K562 (cell line): ENCODE measurements around the gene REX1BD. TPM values are rescaled to one million over a fixed set of nuclear protein-coding genes. Genes with fewer than 3 reads are reported as not detected.
A peak's percentile ranks its signal among the peaks of the same experiment; 100 is the strongest.

ENCODE experiments used
- CTCFL ChIP-seq: IDR thresholded peaks from 2 replicates; pipeline ENCODE4 v1.6.1; 2011; ENCODE audit warnings: borderline replicate concordance, low read depth, mild to moderate bottlenecking, moderate library complexity, low read length; ENCODE audit not compliant: insufficient read depth, poor library complexity, severe bottlenecking
- FOXK2 ChIP-seq, 2 experiments: fragments of 450-650 bp; IDR thresholded peaks in 1 of 2; conservative IDR thresholded peaks in 1 of 2; 2 replicates each; pipeline ENCODE4 v1.6.1; 2016; ENCODE audit warnings: low read depth in 2 of 2, mild to moderate bottlenecking in 1 of 2
- LCOR ChIP-seq: sonication (generic); formaldehyde crosslinking; IDR thresholded peaks from 2 replicates; pipeline ENCODE4 v1.8.0; 2022; ENCODE audit warnings: mild to moderate bottlenecking, missing genetic modification reagents
- PATZ1 ChIP-seq: fragments of 250-450 bp; sonication (Bioruptor Pico); IDR thresholded peaks from 2 replicates; pipeline ENCODE4 v1.5.0; 2020; ENCODE audit warnings: mild to moderate bottlenecking, borderline replicate concordance
- PPARD ChIP-seq: fragments of 250-450 bp; sonication (Bioruptor Pico); IDR thresholded peaks from 2 replicates; pipeline ENCODE4 v1.8.0; 2022; ENCODE audit warnings: inconsistent platforms, mild to moderate bottlenecking, moderate library complexity
- RB1 ChIP-seq: fragments of 450-650 bp; IDR thresholded peaks from 2 replicates; pipeline ENCODE4 v1.6.1; 2017; ENCODE audit warnings: low read depth, mild to moderate bottlenecking
- SMAD4 ChIP-seq: fragments of 250-450 bp; sonication (Bioruptor Pico); conservative IDR thresholded peaks from 2 replicates; pipeline ENCODE4 v1.8.0; 2021; ENCODE audit warnings: inconsistent platforms, mild to moderate bottlenecking, moderate library complexity
- SRSF3 ChIP-seq: fragments of 200-400 bp; formaldehyde crosslinking; IDR thresholded peaks from 2 replicates; pipeline ENCODE4 v1.6.1; 2016; ENCODE audit warnings: mild to moderate bottlenecking, low read length, moderate library complexity; ENCODE audit not compliant: insufficient read depth
- TCF3 ChIP-seq: sonication (generic); formaldehyde crosslinking; IDR thresholded peaks from 2 replicates; pipeline ENCODE4 v1.4.0; 2020; ENCODE audit warnings: mild to moderate bottlenecking, missing genetic modification reagents
- ZBTB11 ChIP-seq, 3 experiments: fragments of 200-800 bp in 1 of 3; fragments of 250-450 bp in 1 of 3; fragments of 450-650 bp in 1 of 3; sonication (Bioruptor Pico) in 1 of 3; sonication (Bioruptor generic) in 1 of 3; formaldehyde crosslinking in 1 of 3; IDR thresholded peaks; 2 replicates each; pipeline versions ENCODE4 v1.6.1 to v1.8.0; 2016 to 2022; ENCODE audit warnings: mild to moderate bottlenecking in 2 of 3, missing genetic modification characterization in 2 of 3, missing compliant biosample characterization in 1 of 3, moderate library complexity in 1 of 3
- ZFP36 ChIP-seq: fragments of 150-350 bp; IDR thresholded peaks from 2 replicates; pipeline ENCODE4 v1.6.1; 2018; ENCODE audit warnings: low read length, low read depth; ENCODE audit not compliant: partially characterized antibody
- ZSCAN29 ChIP-seq: fragments of 450-650 bp; IDR thresholded peaks from 2 replicates; pipeline ENCODE4 v1.6.1; 2017
- polyA plus RNA-seq, 8 experiments: library from polyadenylated mRNA; depleted of rRNA in 4 of 8; stranded (reverse) in 5 of 8; unstranded in 3 of 8; fragments of >200 nt; fragmentation: Nextera tagmentation in 2 of 8; fragmentation: Illumina TruSeq in 1 of 8; extraction: Ambion mirVana in 2 of 8; extraction: Trizol in 1 of 8; gene quantifications; 2 replicates each; pipeline versions ENCODE4 v1.2.1 to v1.2.3, GENCODE V29; 2011 to 2014; ENCODE audit warnings: inconsistent platforms in 1 of 8, missing spikeins in 1 of 8
- total RNA-seq, 7 experiments: library from RNA; depleted of rRNA in 6 of 7; stranded (reverse); fragments of >200 nt in 6 of 7; fragmentation: Illumina TruSeq in 2 of 7; extraction: Trizol in 2 of 7; gene quantifications; 2 replicates each; pipeline versions ENCODE4 v1.2.1 to v1.2.3, GENCODE V29; 2011 to 2021; ENCODE audit warnings: low replicate concordance in 1 of 7
- TF ChIP-seq, protein P1 (sequence below): fragments of 450-650 bp; IDR thresholded peaks from 2 replicates; pipeline ENCODE4 v1.6.1; 2017; ENCODE audit warnings: antibody characterized with exemption

Gene REX1BD
- total and polyA plus RNA-seq, 9 of the 15 experiments (the other 6 are each of a cell fraction or from before 2014, with no cell fraction given) = 1.9 to 136 (median 13.8) TPM

GRCh38 chr19:18589380-18590272, 1.0 kb downstream of the REX1BD start (continued):
- TF ChIP-seq ZBTB11 (CRISPR knock-in tag; IDR thresholded peaks at IDR 0.05) (no peak), SRSF3 (no peak), TCF3 (CRISPR knock-in tag) (peak; percentile 51; the same call in 1 of the 2 replicates), CTCFL (peak; percentile 82), LCOR (CRISPR knock-in tag) (peak; percentile 17; the same call in 1 of the 2 replicates), ZSCAN29 (no peak), PPARD (CRISPR knock-in tag) (no peak), FOXK2 (conservative IDR thresholded peaks at IDR 0.05 in 1 of 2, IDR thresholded peaks at IDR 0.05 in 1 of 2; ENCODE audit: low read depth in 2 of 2) (no peak), SMAD4 (CRISPR knock-in tag) (peak; percentile 69), ZFP36 (peak; percentile 18), PATZ1 (CRISPR knock-in tag) (no peak), RB1 (peak; percentile 91)
- TF ChIP-seq, protein P1, sequence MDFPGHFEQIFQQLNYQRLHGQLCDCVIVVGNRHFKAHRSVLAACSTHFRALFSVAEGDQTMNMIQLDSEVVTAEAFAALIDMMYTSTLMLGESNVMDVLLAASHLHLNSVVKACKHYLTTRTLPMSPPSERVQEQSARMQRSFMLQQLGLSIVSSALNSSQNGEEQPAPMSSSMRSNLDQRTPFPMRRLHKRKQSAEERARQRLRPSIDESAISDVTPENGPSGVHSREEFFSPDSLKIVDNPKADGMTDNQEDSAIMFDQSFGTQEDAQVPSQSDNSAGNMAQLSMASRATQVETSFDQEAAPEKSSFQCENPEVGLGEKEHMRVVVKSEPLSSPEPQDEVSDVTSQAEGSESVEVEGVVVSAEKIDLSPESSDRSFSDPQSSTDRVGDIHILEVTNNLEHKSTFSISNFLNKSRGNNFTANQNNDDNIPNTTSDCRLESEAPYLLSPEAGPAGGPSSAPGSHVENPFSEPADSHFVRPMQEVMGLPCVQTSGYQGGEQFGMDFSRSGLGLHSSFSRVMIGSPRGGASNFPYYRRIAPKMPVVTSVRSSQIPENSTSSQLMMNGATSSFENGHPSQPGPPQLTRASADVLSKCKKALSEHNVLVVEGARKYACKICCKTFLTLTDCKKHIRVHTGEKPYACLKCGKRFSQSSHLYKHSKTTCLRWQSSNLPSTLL = no peak
